Osteoblast (primary cell): Measurements from ENCODE around the gene SPINK9. TPM values are rescaled to one million over a fixed set of nuclear protein-coding genes. Genes with fewer than 3 reads are reported as not detected.

Experiments used
- DNase-seq: peaks from one replicate; pipeline ENCODE4 v3.0.0; 2011; ENCODE audit warnings: low spot score, mixed read lengths; ENCODE audit not compliant: insufficient read length; ENCODE audit errors: missing footprints
- H2AFZ ChIP-seq: 2 replicates; pipeline ENCODE4 v1.6.0; 2011; ENCODE audit warnings: mild to moderate bottlenecking, low read length
- H3K27ac ChIP-seq: 2 replicates; pipeline ENCODE4 v1.5.1; 2011; ENCODE audit warnings: mild to moderate bottlenecking, low read depth, low read length, moderate library complexity
- H3K27me3 ChIP-seq: 2 replicates; pipeline ENCODE4 v1.6.0; 2012; ENCODE audit warnings: mild to moderate bottlenecking, control low read depth, inconsistent platforms, low read length, moderate library complexity; ENCODE audit not compliant: insufficient read depth
- H3K36me3 ChIP-seq: 2 replicates; pipeline ENCODE4 v1.5.1; 2011; ENCODE audit warnings: mild to moderate bottlenecking, low read length, control low read depth, moderate library complexity; ENCODE audit not compliant: insufficient read depth
- H3K4me1 ChIP-seq: 2 replicates; pipeline ENCODE4 v1.5.1; 2011; ENCODE audit warnings: mild to moderate bottlenecking, low read length, control low read depth, moderate library complexity; ENCODE audit not compliant: insufficient read depth
- H3K4me2 ChIP-seq: 2 replicates; pipeline ENCODE4 v1.6.0; 2011; ENCODE audit warnings: mild to moderate bottlenecking, low read length; ENCODE audit not compliant: insufficient read depth
- H3K4me3 ChIP-seq: fragments of 200-600 bp; sonication (generic); 3 replicates; pipeline ENCODE4 v1.5.1; 2012; ENCODE audit warnings: mild to moderate bottlenecking, low read length, inconsistent platforms; ENCODE audit not compliant: insufficient read depth
- H3K79me2 ChIP-seq: 2 replicates; pipeline ENCODE4 v1.6.0; 2012; ENCODE audit warnings: mild to moderate bottlenecking, low read length, control low read depth, inconsistent platforms; ENCODE audit not compliant: insufficient read depth
- H3K9me3 ChIP-seq: 2 replicates; pipeline ENCODE4 v1.5.1; 2011; ENCODE audit warnings: low read depth, low read length, control low read depth
- H4K20me1 ChIP-seq: 2 replicates; pipeline ENCODE4 v1.6.0; 2012; ENCODE audit warnings: mild to moderate bottlenecking, low read length, control low read depth; ENCODE audit not compliant: insufficient read depth
- total RNA-seq: library from RNA; depleted of rRNA; stranded (reverse); fragments of >200 nt; gene quantifications from 2 replicates; pipeline ENCODE4 v1.2.3, GENCODE V29; 2012
- TF ChIP-seq, protein P1 (sequence below): IDR thresholded peaks from 2 replicates; pipeline ENCODE4 v1.5.1; 2011; ENCODE audit warnings: mild to moderate bottlenecking, low read depth, low read length, moderate library complexity; ENCODE audit errors: extremely low read depth

Gene SPINK9
- total RNA-seq, 1 donor, result not detected

DNA sequence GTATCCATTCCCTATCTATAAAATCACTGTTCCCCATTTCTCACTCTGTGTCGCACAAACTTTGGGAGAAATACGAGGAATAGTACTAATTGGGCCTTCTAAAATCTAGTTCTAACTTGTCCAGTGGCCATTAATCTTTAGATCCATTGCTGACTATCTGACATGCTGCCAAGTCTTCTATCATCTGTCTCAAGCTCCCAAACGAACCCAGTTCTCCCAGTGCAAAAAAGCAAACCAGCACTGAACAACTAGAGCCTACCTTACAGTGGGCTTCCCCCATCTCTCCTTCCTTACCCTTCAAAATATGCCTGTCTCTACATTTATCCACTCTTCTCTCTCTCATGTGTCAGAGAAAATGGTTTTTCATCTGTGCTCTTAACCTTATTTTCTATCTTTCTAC, 26.3 kb upstream of the SPINK9 start:
- Histone ChIP-seq H3K4me3 (no peak overlapping the region), H2AFZ (no peak overlapping the region), H3K36me3 (no peaks in the 10 kb centered on the region), H3K4me1 (no peaks in the 10 kb centered on the region), H3K4me2 (no peak overlapping the region), H4K20me1 (no peaks in the 10 kb centered on the region), H3K79me2 (no peaks in the 10 kb centered on the region), H3K27ac (no peak overlapping the region), H3K9me3 (no peaks in the 10 kb centered on the region), H3K27me3 (no peaks in the 10 kb centered on the region)
- TF ChIP-seq, protein P1, sequence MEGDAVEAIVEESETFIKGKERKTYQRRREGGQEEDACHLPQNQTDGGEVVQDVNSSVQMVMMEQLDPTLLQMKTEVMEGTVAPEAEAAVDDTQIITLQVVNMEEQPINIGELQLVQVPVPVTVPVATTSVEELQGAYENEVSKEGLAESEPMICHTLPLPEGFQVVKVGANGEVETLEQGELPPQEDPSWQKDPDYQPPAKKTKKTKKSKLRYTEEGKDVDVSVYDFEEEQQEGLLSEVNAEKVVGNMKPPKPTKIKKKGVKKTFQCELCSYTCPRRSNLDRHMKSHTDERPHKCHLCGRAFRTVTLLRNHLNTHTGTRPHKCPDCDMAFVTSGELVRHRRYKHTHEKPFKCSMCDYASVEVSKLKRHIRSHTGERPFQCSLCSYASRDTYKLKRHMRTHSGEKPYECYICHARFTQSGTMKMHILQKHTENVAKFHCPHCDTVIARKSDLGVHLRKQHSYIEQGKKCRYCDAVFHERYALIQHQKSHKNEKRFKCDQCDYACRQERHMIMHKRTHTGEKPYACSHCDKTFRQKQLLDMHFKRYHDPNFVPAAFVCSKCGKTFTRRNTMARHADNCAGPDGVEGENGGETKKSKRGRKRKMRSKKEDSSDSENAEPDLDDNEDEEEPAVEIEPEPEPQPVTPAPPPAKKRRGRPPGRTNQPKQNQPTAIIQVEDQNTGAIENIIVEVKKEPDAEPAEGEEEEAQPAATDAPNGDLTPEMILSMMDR, result no peak
- DNase-seq, result no peak

DNA sequence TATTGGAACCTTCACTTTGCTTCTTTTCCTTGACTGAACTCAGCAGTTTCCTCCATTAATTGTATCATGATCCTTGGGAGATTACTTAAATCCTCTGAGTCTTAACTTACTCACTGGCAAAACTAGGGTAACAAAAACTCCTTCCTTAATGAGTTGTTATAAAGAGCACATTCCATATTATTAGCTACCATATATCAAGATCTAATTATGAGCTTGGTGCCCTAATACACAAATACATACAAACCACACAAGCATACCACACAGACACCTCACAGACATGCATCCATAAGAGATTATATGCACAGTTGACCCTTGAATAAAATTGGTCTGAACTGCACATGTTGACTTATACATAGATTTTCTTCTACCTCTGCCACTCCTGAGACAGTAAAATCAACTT, 25.6 kb upstream of the SPINK9 start:
- Histone ChIP-seq H3K27me3 (no peaks in the 10 kb centered on the region), H2AFZ (no peak overlapping the region), H3K9me3 (no peaks in the 10 kb centered on the region), H3K4me3 (no peak overlapping the region), H3K36me3 (no peaks in the 10 kb centered on the region), H4K20me1 (no peaks in the 10 kb centered on the region), H3K4me1 (no peaks in the 10 kb centered on the region), H3K79me2 (no peaks in the 10 kb centered on the region), H3K27ac (no peak overlapping the region), H3K4me2 (no peak overlapping the region)
- no peak for DNase-seq
- TF ChIP-seq, protein P1, result no peak

DNA sequence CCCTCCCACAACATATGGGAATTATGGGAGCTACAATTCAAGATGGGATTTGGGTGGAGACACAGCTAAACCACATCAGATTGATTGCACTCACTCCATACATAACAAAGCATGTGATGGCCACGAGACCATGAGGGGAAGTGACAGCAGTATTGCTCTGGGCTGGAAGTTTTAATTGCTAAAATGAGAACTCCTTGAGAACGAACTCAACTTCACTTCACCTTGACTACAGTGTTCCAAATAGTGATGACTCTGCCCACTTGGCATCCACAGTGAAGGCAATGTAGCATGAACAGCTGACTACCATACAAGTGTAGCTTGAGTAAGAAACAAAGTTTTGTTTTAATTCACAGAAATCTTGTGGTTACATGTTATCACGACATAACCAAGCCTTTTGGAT, 23.9 kb upstream of the SPINK9 start:
- Histone ChIP-seq H3K4me1 (no peaks in the 10 kb centered on the region), H3K9me3 (no peaks in the 10 kb centered on the region), H2AFZ (no peak overlapping the region), H3K79me2 (no peaks in the 10 kb centered on the region), H3K4me3 (no peak overlapping the region), H3K27me3 (no peaks in the 10 kb centered on the region), H3K4me2 (no peak overlapping the region), H3K27ac (no peak overlapping the region), H3K36me3 (no peaks in the 10 kb centered on the region), H4K20me1 (no peaks in the 10 kb centered on the region)
- no peak for DNase-seq
- TF ChIP-seq, protein P1, result no peak

DNA sequence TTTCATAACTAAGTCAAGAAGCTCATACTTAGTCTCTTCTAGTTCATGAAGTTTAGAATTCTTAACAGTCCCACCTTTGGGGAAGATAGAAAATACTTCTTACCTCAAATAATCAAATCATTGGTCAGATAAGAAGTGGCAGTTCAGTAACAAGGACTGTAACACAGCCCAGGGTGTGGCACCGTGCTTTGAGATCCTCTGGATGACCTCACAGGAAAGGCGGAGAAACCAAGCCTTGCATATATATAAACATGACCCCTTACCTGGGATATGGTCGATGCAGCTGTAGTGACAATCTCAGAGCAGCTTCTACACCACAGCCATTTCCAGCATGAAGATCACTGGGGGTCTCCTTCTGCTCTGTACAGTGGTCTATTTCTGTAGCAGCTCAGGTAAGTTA, 23.2 kb upstream of the SPINK9 start, which contains the start of gene SPINK7:
Gene SPINK7, plus strand, starts transcription at position 271 of the 400 bp plus-strand sequence. Its CDS starts 61 bp downstream, at position 332.
- no peaks in the 10 kb centered on the region for H3K9me3 ChIP-seq
- H3K27me3 ChIP-seq, result no peaks in the 10 kb centered on the region
- H3K4me3 ChIP-seq, result no peak within 1 kb of the TSS
- no peak within 1 kb of the TSS for H3K27ac ChIP-seq
- no peaks in the 10 kb centered on the region for H3K4me1 ChIP-seq
- no peak within 1 kb of the TSS for H2AFZ ChIP-seq
- H3K79me2 ChIP-seq, result no peaks in the 10 kb centered on the region
- DNase-seq, result no peak
- TF ChIP-seq, protein P1, result no peak
- no peaks in the 10 kb centered on the region for H4K20me1 ChIP-seq
- H3K4me2 ChIP-seq, result no peak within 1 kb of the TSS
- no peaks in the 10 kb centered on the region for H3K36me3 ChIP-seq
